ENCODE measurements around the gene SORCS2.

Gene SORCS2

DNA sequence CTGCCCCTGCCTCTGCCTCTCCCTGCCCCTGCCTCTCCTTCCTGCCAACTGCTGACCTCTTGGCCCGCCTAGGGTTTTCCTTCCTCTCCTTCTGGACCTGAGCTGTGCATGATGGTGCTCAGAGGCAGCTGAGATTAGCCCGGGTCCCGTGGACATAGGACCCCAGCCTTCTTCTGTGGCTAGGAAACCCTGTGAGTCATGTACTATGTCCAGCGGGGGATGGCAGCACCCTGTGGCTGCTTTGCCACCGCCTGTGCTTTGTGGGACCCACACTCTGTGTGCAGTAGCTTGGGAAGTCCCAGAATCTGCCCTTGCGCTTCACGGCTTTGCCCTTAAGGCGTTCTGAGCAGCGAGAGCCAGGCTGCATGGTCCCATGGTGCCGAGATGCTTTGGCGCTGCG lies 347.9 kb downstream of the SORCS2 start:
- no peak for DNase-seq (ENCODE audit: low read depth)
- H3K4me3 ChIP-seq (ENCODE audit: control insufficient read depth, low read depth, low read length): no peak overlapping the region
- TF ChIP-seq, protein P1, sequence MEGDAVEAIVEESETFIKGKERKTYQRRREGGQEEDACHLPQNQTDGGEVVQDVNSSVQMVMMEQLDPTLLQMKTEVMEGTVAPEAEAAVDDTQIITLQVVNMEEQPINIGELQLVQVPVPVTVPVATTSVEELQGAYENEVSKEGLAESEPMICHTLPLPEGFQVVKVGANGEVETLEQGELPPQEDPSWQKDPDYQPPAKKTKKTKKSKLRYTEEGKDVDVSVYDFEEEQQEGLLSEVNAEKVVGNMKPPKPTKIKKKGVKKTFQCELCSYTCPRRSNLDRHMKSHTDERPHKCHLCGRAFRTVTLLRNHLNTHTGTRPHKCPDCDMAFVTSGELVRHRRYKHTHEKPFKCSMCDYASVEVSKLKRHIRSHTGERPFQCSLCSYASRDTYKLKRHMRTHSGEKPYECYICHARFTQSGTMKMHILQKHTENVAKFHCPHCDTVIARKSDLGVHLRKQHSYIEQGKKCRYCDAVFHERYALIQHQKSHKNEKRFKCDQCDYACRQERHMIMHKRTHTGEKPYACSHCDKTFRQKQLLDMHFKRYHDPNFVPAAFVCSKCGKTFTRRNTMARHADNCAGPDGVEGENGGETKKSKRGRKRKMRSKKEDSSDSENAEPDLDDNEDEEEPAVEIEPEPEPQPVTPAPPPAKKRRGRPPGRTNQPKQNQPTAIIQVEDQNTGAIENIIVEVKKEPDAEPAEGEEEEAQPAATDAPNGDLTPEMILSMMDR (IDR thresholded peaks at IDR 0.05; ENCODE audit: control insufficient read depth, insufficient read depth, low read depth, low read length, missing control alignments): no peak

DNA sequence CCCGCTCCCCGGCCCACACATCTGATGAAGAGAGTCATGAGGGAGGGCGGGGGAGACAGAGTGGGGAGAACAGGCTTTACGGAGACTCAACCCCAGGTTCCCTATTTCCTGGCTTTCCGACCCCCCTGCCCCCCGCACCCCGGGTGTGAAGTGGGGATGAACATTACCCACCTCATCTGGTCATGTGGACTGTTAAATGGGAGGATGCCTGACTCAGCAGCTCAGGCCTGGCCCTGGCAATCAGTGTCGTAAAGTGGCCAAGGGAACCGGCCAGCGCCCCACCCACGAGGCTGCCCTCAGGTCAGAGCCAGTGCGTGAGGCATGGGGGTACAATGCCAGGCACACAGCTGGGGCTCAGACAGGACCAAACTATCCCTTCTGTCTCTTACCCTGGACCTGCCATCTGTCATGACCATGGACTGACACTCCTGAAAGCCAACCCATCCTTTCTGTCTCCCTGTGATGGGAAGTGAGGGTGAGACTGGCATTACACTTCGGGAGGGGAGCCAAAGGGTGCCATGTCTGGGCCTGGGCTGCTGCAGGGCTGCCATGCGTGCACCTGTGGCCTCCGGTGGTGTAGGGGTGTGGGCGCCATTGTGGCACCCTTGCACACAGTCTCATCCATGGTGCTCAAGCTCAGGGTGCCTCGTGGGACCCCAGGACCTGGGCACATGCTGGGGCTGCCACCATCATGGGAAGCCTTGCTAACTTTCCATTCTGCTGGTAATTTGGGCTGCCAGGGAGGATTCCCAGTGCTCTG lies 348.5 kb downstream of the SORCS2 start:
- H3K4me3 ChIP-seq (ENCODE audit: control insufficient read depth, low read depth, low read length): no peak overlapping the region
- TF ChIP-seq, protein P1 (IDR thresholded peaks at IDR 0.05; ENCODE audit: control insufficient read depth, insufficient read depth, low read depth, low read length, missing control alignments): no peak
- no peak for DNase-seq (ENCODE audit: low read depth)

DNA sequence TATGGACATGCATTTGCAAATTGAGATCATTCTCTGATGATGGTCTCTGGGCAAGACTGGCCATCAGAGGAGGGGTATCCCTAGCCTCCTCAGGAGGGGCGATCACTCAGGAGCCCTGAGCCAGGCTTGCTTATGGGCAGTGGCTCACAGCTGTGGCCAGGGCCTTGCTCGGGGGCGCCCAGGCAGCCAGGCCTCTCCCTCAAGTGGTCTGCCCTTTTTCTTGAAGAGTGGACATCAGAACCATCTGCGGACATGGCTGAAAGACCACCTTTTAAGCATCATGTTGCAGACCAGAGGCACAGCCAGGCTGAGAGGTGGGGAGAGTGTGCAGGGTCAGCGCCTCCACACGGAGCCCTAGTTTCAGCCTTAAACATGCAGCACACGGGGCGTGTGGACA lies 349.1 kb downstream of the SORCS2 start:
- H3K4me3 ChIP-seq (ENCODE audit: control insufficient read depth, low read depth, low read length): no peak overlapping the region
- TF ChIP-seq, protein P1 (IDR thresholded peaks at IDR 0.05; ENCODE audit: control insufficient read depth, insufficient read depth, low read depth, low read length, missing control alignments): no peak
- DNase-seq (ENCODE audit: low read depth): no peak

DNA sequence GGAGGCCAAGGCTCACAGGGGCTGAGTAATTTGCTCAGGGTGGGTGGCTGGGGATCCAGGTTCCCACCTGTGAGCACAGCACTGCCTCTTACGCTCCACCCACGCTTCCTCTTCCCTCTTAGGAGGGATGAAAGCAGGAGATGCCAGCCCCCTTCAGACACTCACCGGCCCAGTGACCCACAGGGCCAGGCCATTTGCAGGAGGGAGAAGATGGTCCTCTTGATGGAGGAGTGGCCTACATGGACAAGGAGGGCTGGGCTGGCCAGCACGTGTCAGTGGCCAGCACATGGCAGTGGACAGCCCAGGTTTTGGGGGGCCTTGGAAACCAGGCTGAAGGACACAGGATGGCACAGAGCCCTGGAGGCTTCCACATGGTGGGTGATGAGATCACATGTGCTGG lies 350.4 kb downstream of the SORCS2 start:
- no peak for DNase-seq (ENCODE audit: low read depth)
- TF ChIP-seq, protein P1 (IDR thresholded peaks at IDR 0.05; ENCODE audit: control insufficient read depth, insufficient read depth, low read depth, low read length, missing control alignments): no peak
- H3K4me3 ChIP-seq (ENCODE audit: control insufficient read depth, low read depth, low read length): no peak overlapping the region

DNA sequence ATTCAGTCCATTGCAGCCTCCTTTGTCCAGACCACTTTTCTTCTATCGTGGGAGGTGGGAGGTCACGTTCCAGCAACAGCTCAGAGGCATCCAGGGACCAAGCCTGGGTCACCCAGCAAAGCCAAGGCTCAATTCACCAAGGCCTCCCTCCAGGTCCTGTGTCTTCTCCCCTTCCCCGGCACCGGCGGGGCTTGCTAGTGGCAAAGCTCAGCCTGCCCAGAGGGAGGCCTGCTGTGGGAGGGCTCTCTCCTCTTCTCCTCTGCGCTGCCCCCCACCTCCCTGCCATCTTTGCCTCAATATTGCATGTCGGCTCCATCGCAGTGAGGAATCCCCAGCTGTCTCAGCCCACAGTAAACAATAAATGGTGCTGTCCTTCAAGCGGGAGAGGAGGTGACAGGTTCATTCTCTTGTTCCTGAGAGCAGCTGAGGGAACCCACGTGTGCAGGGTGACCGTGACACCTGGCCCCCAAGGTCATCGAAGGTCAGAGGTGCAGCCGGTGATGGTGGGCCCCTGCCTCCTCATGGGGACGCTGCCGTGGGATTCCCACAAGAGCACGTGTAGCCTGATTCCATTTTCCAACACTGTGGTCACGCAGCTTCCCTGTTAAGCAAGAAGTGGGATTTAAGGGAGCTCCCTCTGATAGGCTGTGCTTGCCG lies 353.9 kb downstream of the SORCS2 start:
- TF ChIP-seq, protein P1 (IDR thresholded peaks at IDR 0.05; ENCODE audit: control insufficient read depth, insufficient read depth, low read depth, low read length, missing control alignments): no peak
- no peak overlapping the region for H3K4me3 ChIP-seq (ENCODE audit: control insufficient read depth, low read depth, low read length)
- no peak for DNase-seq (ENCODE audit: low read depth)

DNA sequence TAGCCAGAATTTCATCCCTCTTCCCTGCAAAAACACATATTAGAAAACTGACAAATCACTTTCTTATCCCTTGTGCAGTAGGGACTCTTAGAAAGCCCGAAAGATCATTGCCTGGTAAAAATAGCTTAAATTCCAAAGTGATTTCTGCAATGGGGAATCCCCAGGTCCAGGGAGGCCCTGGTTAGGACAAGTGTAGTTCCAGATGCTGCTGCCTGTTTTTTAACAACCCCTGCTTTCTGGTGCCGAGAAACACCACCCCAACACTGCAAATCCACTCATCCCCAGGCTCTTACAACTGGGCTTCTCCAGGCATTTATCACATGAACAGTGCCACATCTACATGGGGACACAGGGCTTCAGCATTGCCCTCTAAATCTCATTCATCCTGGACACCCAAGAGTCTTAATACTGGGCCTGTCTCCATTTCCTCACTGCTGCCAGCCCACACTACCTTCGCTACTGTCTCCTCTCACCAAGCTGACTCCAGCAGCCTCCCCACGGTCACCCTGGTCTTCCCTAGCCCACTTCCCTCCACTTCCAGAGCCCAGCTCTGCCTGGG lies 354.6 kb downstream of the SORCS2 start:
- peak; percentile 71 for DNase-seq (ENCODE audit: low read depth)
- TF ChIP-seq, protein P1 (IDR thresholded peaks at IDR 0.05; ENCODE audit: control insufficient read depth, insufficient read depth, low read depth, low read length, missing control alignments): no peak
- no peak overlapping the region for H3K4me3 ChIP-seq (ENCODE audit: control insufficient read depth, low read depth, low read length)
